ENCODE measurements around the gene CLTC.

The CLTC gene

GRCh38 chr17:59723041-59723440, 103.3 kb downstream of the CLTC start:
- no peak overlapping the region for H3K4me3 Mint-ChIP-seq
- H3K9me3 Mint-ChIP-seq, result no peaks in the 10 kb centered on the region
- H3K36me3 Mint-ChIP-seq (ENCODE audit: low read depth), result peaks cover 4% of the 10 kb centered on the region
- H3K4me1 Mint-ChIP-seq, result peaks cover 6% of the 10 kb centered on the region
- H3K27ac Mint-ChIP-seq, result peak overlapping the region in 1 of 3 experiments; percentile 12
- TF ChIP-seq, protein P1, sequence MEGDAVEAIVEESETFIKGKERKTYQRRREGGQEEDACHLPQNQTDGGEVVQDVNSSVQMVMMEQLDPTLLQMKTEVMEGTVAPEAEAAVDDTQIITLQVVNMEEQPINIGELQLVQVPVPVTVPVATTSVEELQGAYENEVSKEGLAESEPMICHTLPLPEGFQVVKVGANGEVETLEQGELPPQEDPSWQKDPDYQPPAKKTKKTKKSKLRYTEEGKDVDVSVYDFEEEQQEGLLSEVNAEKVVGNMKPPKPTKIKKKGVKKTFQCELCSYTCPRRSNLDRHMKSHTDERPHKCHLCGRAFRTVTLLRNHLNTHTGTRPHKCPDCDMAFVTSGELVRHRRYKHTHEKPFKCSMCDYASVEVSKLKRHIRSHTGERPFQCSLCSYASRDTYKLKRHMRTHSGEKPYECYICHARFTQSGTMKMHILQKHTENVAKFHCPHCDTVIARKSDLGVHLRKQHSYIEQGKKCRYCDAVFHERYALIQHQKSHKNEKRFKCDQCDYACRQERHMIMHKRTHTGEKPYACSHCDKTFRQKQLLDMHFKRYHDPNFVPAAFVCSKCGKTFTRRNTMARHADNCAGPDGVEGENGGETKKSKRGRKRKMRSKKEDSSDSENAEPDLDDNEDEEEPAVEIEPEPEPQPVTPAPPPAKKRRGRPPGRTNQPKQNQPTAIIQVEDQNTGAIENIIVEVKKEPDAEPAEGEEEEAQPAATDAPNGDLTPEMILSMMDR (IDR thresholded peaks at IDR 0.05; ENCODE audit: unreplicated experiment in 3 of 3), result no peak
- no peaks in the 10 kb centered on the region for H3K27me3 Mint-ChIP-seq (ENCODE audit: low read depth)

GRCh38 chr17:59723607-59724006, 103.9 kb downstream of the CLTC start:
- TF ChIP-seq, protein P1 (IDR thresholded peaks at IDR 0.05; ENCODE audit: unreplicated experiment in 3 of 3), result no peak
- Mint-ChIP-seq H3K9me3 (no peaks in the 10 kb centered on the region), H3K36me3 (ENCODE audit: low read depth) (peaks cover 2% of the 10 kb centered on the region), H3K27me3 (ENCODE audit: low read depth) (no peaks in the 10 kb centered on the region), H3K4me1 (peaks cover 6% of the 10 kb centered on the region), H3K4me3 (no peak overlapping the region), H3K27ac (no peak overlapping the region)

DNA sequence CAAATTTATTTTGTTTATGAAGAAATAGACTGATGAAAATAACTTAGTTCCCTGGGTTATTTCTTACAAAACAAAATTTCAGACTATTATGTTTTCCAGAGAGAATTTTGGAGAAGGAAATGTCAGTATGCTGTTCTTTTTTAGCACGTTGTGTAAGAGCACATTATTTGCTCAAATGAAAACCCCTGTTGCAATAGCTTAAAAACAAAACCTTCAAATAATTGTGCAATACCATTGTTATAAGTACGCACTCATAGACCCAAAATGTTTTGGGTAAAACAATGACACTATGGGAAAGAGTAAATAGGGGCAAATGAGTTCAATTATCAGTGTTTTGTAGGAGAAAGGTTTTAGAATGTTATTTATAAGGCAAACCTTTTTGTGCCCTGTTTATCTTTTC, 106.0 kb downstream of the CLTC start:
- TF ChIP-seq, protein P1 (IDR thresholded peaks at IDR 0.05; ENCODE audit: unreplicated experiment in 3 of 3), result no peak
- H3K4me3 Mint-ChIP-seq, result no peak overlapping the region
- H3K27me3 Mint-ChIP-seq (ENCODE audit: low read depth), result no peaks in the 10 kb centered on the region
- H3K4me1 Mint-ChIP-seq, result peaks cover 6% of the 10 kb centered on the region
- no peaks in the 10 kb centered on the region for H3K9me3 Mint-ChIP-seq
- no peaks in the 10 kb centered on the region for H3K36me3 Mint-ChIP-seq (ENCODE audit: low read depth)
- H3K27ac Mint-ChIP-seq, result no peak overlapping the region

GRCh38 chr17:59727817-59728533, 108.3 kb downstream of the CLTC start:
- no peaks in the 10 kb centered on the region for H3K9me3 Mint-ChIP-seq
- no peaks in the 10 kb centered on the region for H3K27me3 Mint-ChIP-seq (ENCODE audit: low read depth)
- no peak overlapping the region for H3K4me3 Mint-ChIP-seq
- H3K4me1 Mint-ChIP-seq, result peaks cover 6% of the 10 kb centered on the region
- no peak overlapping the region for H3K27ac Mint-ChIP-seq
- no peaks in the 10 kb centered on the region for H3K36me3 Mint-ChIP-seq (ENCODE audit: low read depth)
- TF ChIP-seq, protein P1 (IDR thresholded peaks at IDR 0.05; ENCODE audit: unreplicated experiment in 3 of 3), result no peak

GRCh38 chr17:59730268-59730834, 110.7 kb downstream of the CLTC start:
- no peak overlapping the region for H3K4me3 Mint-ChIP-seq
- no peaks in the 10 kb centered on the region for H3K4me1 Mint-ChIP-seq
- H3K36me3 Mint-ChIP-seq (ENCODE audit: low read depth), result peaks cover 6% of the 10 kb centered on the region
- H3K27ac Mint-ChIP-seq, result no peak overlapping the region
- TF ChIP-seq, protein P1 (IDR thresholded peaks at IDR 0.05; ENCODE audit: unreplicated experiment in 3 of 3), result no peak
- H3K27me3 Mint-ChIP-seq (ENCODE audit: low read depth), result no peaks in the 10 kb centered on the region
- H3K9me3 Mint-ChIP-seq, result no peaks in the 10 kb centered on the region

GRCh38 chr17:59733697-59734096, 114.0 kb downstream of the CLTC start:
- H3K36me3 Mint-ChIP-seq (ENCODE audit: low read depth), result peaks cover 15% of the 10 kb centered on the region
- H3K27ac Mint-ChIP-seq, result no peak overlapping the region
- H3K4me3 Mint-ChIP-seq, result no peak overlapping the region
- no peaks in the 10 kb centered on the region for H3K4me1 Mint-ChIP-seq
- H3K27me3 Mint-ChIP-seq (ENCODE audit: low read depth), result no peaks in the 10 kb centered on the region
- no peaks in the 10 kb centered on the region for H3K9me3 Mint-ChIP-seq
- TF ChIP-seq, protein P1 (IDR thresholded peaks at IDR 0.05; ENCODE audit: unreplicated experiment in 3 of 3), result no peak
